WTC11 (cell line): ENCODE results near the gene RPN1. TPM values are rescaled to one million over a fixed set of nuclear protein-coding genes. Genes with fewer than 3 reads are reported as not detected.
"Not testable (repeated sequence)": the region's sequence is repeated elsewhere in the genome, so short reads cannot be mapped to it uniquely, and the experiment has no call there.

Experiments
- ATAC-seq: fragments of 200-7000 bp; cut with Tn5 transposase; 2 replicates; pipeline ENCODE4 v1.10.0; 2021; ENCODE audit warnings: mild to moderate bottlenecking, moderate library complexity
- CTCF ChIA-PET: fragments of 300-600 bp; sonication (Branson Sonifier 250); formaldehyde crosslinking; loops from one replicate; lab custom pipeline; 2021; ENCODE audit warnings: antibody characterized with exemption; lab: Charles Lee
- POLR2A ChIA-PET: fragments of 350-600 bp; sonication (Branson Sonifier 250); formaldehyde crosslinking; loops from one replicate; lab custom pipeline; 2021; ENCODE audit warnings: antibody characterized with exemption; lab: Charles Lee
- DNase-seq: peaks from one replicate; pipeline ENCODE4 v3.0.0; 2021; ENCODE audit warnings: low spot score
- H3K27ac Mint-ChIP-seq: 2 replicates; pipeline ENCODE4 v1.8.0; 2021; ENCODE audit warnings: mixed read lengths
- H3K27me3 Mint-ChIP-seq: 2 replicates; pipeline ENCODE4 v1.8.0; 2021; ENCODE audit warnings: low read depth, mild to moderate bottlenecking, moderate library complexity, mixed read lengths
- H3K36me3 Mint-ChIP-seq: 2 replicates; pipeline ENCODE4 v1.8.0; 2021; ENCODE audit warnings: mixed read lengths
- H3K4me1 Mint-ChIP-seq: 2 replicates; pipeline ENCODE4 v1.8.0; 2022; ENCODE audit warnings: mixed read lengths
- H3K4me3 Mint-ChIP-seq: 2 replicates; pipeline ENCODE4 v1.8.0; 2021; ENCODE audit warnings: mild to moderate bottlenecking, moderate library complexity, mixed read lengths
- H3K9me3 Mint-ChIP-seq: 2 replicates; pipeline ENCODE4 v1.8.0; 2021; ENCODE audit warnings: mixed read lengths
- CDX4 ChIP-seq: fragments of 250-450 bp; sonication (Bioruptor Pico); IDR thresholded peaks from 2 replicates; pipeline ENCODE4 v1.9.0; 2021; ENCODE audit warnings: moderate library complexity, mild to moderate bottlenecking, inconsistent platforms, borderline replicate concordance
- CREB1 ChIP-seq: sonication (generic); formaldehyde crosslinking; IDR thresholded peaks from 2 replicates; pipeline ENCODE4 v1.8.0; 2023; ENCODE audit warnings: mild to moderate bottlenecking, missing genetic modification reagents
- E2F1 ChIP-seq: sonication (generic); formaldehyde crosslinking; IDR thresholded peaks from 2 replicates; pipeline ENCODE4 v1.8.0; 2022; ENCODE audit warnings: mild to moderate bottlenecking, missing genetic modification reagents
- EMX1 ChIP-seq: fragments of 250-450 bp; sonication (Bioruptor Pico); IDR thresholded peaks from 2 replicates; pipeline ENCODE4 v1.8.0; 2021; ENCODE audit warnings: mild to moderate bottlenecking
- ESRRA ChIP-seq: sonication (generic); formaldehyde crosslinking; IDR thresholded peaks from 2 replicates; pipeline ENCODE4 v1.8.1; 2022; ENCODE audit warnings: mild to moderate bottlenecking, missing genetic modification reagents, borderline replicate concordance
- GTF2I ChIP-seq: fragments of 250-450 bp; sonication (Bioruptor Pico); conservative IDR thresholded peaks from 2 replicates; pipeline ENCODE4 v1.4.0; 2021; ENCODE audit warnings: mild to moderate bottlenecking
- JAZF1 ChIP-seq: fragments of 250-450 bp; sonication (Bioruptor Pico); IDR thresholded peaks from 2 replicates; pipeline ENCODE4 v1.9.0; 2021; ENCODE audit warnings: moderate library complexity, mild to moderate bottlenecking, inconsistent platforms
- MLX ChIP-seq: sonication (generic); formaldehyde crosslinking; IDR thresholded peaks from 2 replicates; pipeline ENCODE4 v1.8.1; 2023; ENCODE audit warnings: mild to moderate bottlenecking, missing genetic modification reagents, moderate library complexity
- MYBL2 ChIP-seq: sonication (generic); formaldehyde crosslinking; IDR thresholded peaks from 2 replicates; pipeline ENCODE4 v1.8.1; 2023; ENCODE audit warnings: mild to moderate bottlenecking, moderate library complexity, missing genetic modification reagents
- NFYB ChIP-seq: sonication (generic); formaldehyde crosslinking; conservative IDR thresholded peaks from 2 replicates; pipeline ENCODE4 v1.8.0; 2022; ENCODE audit warnings: low read depth, missing genetic modification reagents
- NR2C2 ChIP-seq: sonication (generic); formaldehyde crosslinking; IDR thresholded peaks from 2 replicates; pipeline ENCODE4 v1.8.0; 2022; ENCODE audit warnings: mild to moderate bottlenecking, missing genetic modification reagents
- TEAD4 ChIP-seq: sonication (generic); formaldehyde crosslinking; IDR thresholded peaks from 2 replicates; pipeline ENCODE4 v1.8.0; 2022; ENCODE audit warnings: mild to moderate bottlenecking, missing genetic modification reagents
- ZNF121 ChIP-seq: sonication (generic); formaldehyde crosslinking; IDR thresholded peaks from 2 replicates; pipeline ENCODE4 v1.8.0; 2023; ENCODE audit warnings: missing genetic modification reagents
- total RNA-seq: library from RNA; stranded (reverse); gene quantifications from 3 replicates; pipeline ENCODE4 v1.2.3, GENCODE V29; 2021
- TF ChIP-seq, protein P1 (sequence below): sonication (generic); formaldehyde crosslinking; IDR thresholded peaks from 2 replicates; pipeline ENCODE4 v1.8.0; 2022; ENCODE audit warnings: mild to moderate bottlenecking, missing genetic modification reagents

RPN1 gene
- total RNA-seq, 1 experiment from 2014 or later = 160 TPM

GRCh38 chr3:128655531-128655930 lies 4.9 kb upstream of the RPN1 start:
- Mint-ChIP-seq H3K27ac (0 out of 2 replicates have a peak overlapping the region, but pooled peaks have one; percentile 63), H3K4me1 (no peaks in the 10 kb centered on the region), H3K27me3 (peaks cover 7% of the 10 kb centered on the region; the same call in 1 of the 2 replicates), H3K4me3 (no peak overlapping the region), H3K36me3 (no peaks in the 10 kb centered on the region), H3K9me3 (peaks cover 6% of the 10 kb centered on the region; the same call in 1 of the 2 replicates)
- CTCF ChIA-PET = no interaction called here
- POLR2A ChIA-PET = interaction anchor here (0.7 kb wide), 1 partner anchor 370 kb away, joined by 5 read pairs; no protein-coding TSS in a partner anchor
- ATAC-seq = no peak
- no peak for DNase-seq
- TF ChIP-seq CREB1 (no peak), ZNF121 (CRISPR knock-in tag) (no peak), GTF2I (no peak), E2F1 (CRISPR knock-in tag) (no peak), EMX1 (CRISPR knock-in tag) (no peak), TEAD4 (CRISPR knock-in tag) (no peak), MYBL2 (CRISPR knock-in tag) (no peak)
- TF ChIP-seq, protein P1, sequence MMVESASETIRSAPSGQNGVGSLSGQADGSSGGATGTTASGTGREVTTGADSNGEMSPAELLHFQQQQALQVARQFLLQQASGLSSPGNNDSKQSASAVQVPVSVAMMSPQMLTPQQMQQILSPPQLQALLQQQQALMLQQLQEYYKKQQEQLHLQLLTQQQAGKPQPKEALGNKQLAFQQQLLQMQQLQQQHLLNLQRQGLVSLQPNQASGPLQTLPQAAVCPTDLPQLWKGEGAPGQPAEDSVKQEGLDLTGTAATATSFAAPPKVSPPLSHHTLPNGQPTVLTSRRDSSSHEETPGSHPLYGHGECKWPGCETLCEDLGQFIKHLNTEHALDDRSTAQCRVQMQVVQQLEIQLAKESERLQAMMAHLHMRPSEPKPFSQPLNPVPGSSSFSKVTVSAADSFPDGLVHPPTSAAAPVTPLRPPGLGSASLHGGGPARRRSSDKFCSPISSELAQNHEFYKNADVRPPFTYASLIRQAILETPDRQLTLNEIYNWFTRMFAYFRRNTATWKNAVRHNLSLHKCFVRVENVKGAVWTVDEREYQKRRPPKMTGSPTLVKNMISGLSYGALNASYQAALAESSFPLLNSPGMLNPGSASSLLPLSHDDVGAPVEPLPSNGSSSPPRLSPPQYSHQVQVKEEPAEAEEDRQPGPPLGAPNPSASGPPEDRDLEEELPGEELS (CRISPR knock-in tag) = no peak

- DNase-seq, H3K9me3 Mint-ChIP-seq, ATAC-seq, H3K36me3 Mint-ChIP-seq: not testable (repeated sequence)
- peak; percentile 58 for TF ChIP-seq NFYB (CRISPR knock-in tag)
- TF ChIP-seq, all 79 proteins: peak for 1; not testable (repeated sequence) for 78
- H3K27me3 Mint-ChIP-seq, H3K4me3 Mint-ChIP-seq, POLR2A ChIA-PET, H3K27ac Mint-ChIP-seq, H3K4me1 Mint-ChIP-seq: not testable (repeated sequence)
- CTCF ChIA-PET = interaction anchor here (1.1 to 1.9 kb wide), 2 partner anchors 46 to 192 kb away, joined by 4 to 8 read pairs; no protein-coding TSS in a partner anchor
These were observed 3.6 kb upstream of the RPN1 start for GRCh38 chr3:128653993-128654805.

DNA sequence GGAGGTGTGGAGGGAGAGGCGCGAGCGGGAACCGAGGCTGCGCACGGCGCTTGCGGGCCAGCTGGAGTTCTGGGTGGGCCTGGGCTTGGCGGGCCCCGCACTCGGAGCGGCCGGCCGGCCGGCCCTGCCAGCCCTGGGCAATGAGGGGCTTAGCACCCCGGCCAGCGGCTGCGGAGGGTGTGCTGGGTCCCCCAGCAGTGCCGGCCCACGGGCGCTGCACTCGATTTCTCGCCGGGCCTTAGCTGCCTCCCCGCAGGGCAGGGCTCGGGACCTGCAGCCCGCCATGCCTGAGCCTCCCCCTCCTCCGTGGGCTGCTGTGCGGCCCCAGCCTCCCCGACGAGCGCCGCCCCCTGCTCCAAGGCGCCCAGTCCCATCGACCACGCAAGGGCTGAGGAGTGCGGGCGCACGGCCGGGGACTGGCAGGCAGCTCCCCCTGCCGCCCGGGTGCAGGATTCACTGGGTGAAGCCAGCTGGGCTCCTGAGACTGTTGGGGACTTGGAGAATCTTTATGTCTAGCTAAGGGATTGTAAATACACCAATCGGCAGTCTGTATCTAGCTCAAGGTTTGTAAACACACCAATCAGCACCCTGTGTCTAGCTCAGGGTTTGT lies 2.9 kb upstream of the RPN1 start:
- H3K9me3 Mint-ChIP-seq, H3K36me3 Mint-ChIP-seq, ATAC-seq, H3K4me3 Mint-ChIP-seq, POLR2A ChIA-PET, H3K27me3 Mint-ChIP-seq, DNase-seq, H3K27ac Mint-ChIP-seq: not testable (repeated sequence)
- CTCF ChIA-PET = interaction anchor here (1.9 kb wide), 1 partner anchor 192 kb away, joined by 8 read pairs; no protein-coding TSS in a partner anchor
- peaks cover 12% of the 10 kb centered on the region for H3K4me1 Mint-ChIP-seq

- peaks cover 12% of the 10 kb centered on the region for H3K36me3 Mint-ChIP-seq
- DNase-seq = no peak
- ChIA-PET CTCF (interaction anchor here (0.6 to 1.7 kb wide), 4 partner anchors 31 to 198 kb away, joined by 3 to 4 read pairs (median 4); no protein-coding TSS in a partner anchor), POLR2A (no interaction called here)
- peaks cover 12% of the 10 kb centered on the region for H3K4me1 Mint-ChIP-seq
- H3K4me3 Mint-ChIP-seq = peak overlapping the region; percentile 83
- no peak for ATAC-seq
- H3K27me3 Mint-ChIP-seq = no peaks in the 10 kb centered on the region
- TF ChIP-seq MLX (CRISPR knock-in tag) = no peak
- no peak for TF ChIP-seq NR2C2 (CRISPR knock-in tag)
- no peak for TF ChIP-seq ESRRA (CRISPR knock-in tag)
- TF ChIP-seq CDX4 (CRISPR knock-in tag) = no peak
- no peak for TF ChIP-seq JAZF1
- peak overlapping the region; percentile 49; the same call in 1 of the 2 replicates for H3K27ac Mint-ChIP-seq
- no peaks in the 10 kb centered on the region for H3K9me3 Mint-ChIP-seq
These were observed 1.5 kb downstream of the RPN1 start for GRCh38 chr3:128648940-128649663.
